ENCODE results near the gene PHF5A.
"Not testable (repeated sequence)": the region's sequence is repeated elsewhere in the genome, so short reads cannot be mapped to it uniquely, and the experiment has no call there.

PHF5A gene

GRCh38 chr22:41488076-41488475 is 19.6 kb upstream of the PHF5A start:
- DNase-seq (ENCODE audit: low read depth) = no peak

GRCh38 chr22:41487037-41487935 is 18.8 kb upstream of the PHF5A start:
- no peak for DNase-seq (ENCODE audit: low read depth)

- no peak for DNase-seq (ENCODE audit: low read depth)
These were observed 16.5 kb upstream of the PHF5A start for GRCh38 chr22:41485033-41485432.

GRCh38 chr22:41482319-41482935 is 13.9 kb upstream of the PHF5A start:
- no peak for DNase-seq (ENCODE audit: low read depth)

GRCh38 chr22:41481925-41482318 is 13.4 kb upstream of the PHF5A start:
- DNase-seq (ENCODE audit: low read depth) = no peak

GRCh38 chr22:41481131-41481830 is 12.8 kb upstream of the PHF5A start:
- no peak for DNase-seq (ENCODE audit: low read depth)

- DNase-seq (ENCODE audit: low read depth) = no peak
These were observed 11.9 kb upstream of the PHF5A start for GRCh38 chr22:41480397-41480735.

- DNase-seq (ENCODE audit: low read depth) = no peak
These were observed 11.3 kb upstream of the PHF5A start for GRCh38 chr22:41479671-41480396.

- no peak for DNase-seq (ENCODE audit: low read depth)
These were observed 10.5 kb upstream of the PHF5A start for GRCh38 chr22:41478891-41479521.

- DNase-seq (ENCODE audit: low read depth) = no peak
These were observed 10.0 kb upstream of the PHF5A start for GRCh38 chr22:41478473-41478872.

- no peak for DNase-seq (ENCODE audit: low read depth)
These were observed 6.5 kb upstream of the PHF5A start for GRCh38 chr22:41474872-41475451.

GRCh38 chr22:41471568-41471967 is 3.1 kb upstream of the PHF5A start:
- no peak for DNase-seq (ENCODE audit: low read depth)

GRCh38 chr22:41470886-41471285 is 2.4 kb upstream of the PHF5A start:
- no peak for DNase-seq (ENCODE audit: low read depth)

GRCh38 chr22:41469218-41469851 is 843 bp upstream of the PHF5A start:
- no peak for DNase-seq (ENCODE audit: low read depth)

- no peak for DNase-seq (ENCODE audit: low read depth)
These were observed 6.6 kb downstream of the PHF5A start for GRCh38 chr22:41461901-41462300.

- DNase-seq (ENCODE audit: low read depth) = not testable (repeated sequence)
These were observed 8.4 kb downstream of the PHF5A start for GRCh38 chr22:41460071-41460470.

GRCh38 chr22:41459431-41459830 is 9.1 kb downstream of the PHF5A start:
- DNase-seq (ENCODE audit: low read depth) = no peak

GRCh38 chr22:41458161-41458728 is 10.2 kb downstream of the PHF5A start:
- DNase-seq (ENCODE audit: low read depth) = no peak

GRCh38 chr22:41448189-41448808 is 20.2 kb downstream of the PHF5A start:
- peak; percentile 87 for DNase-seq (ENCODE audit: low read depth)

All from T-helper 22 cell (primary cell).